ENCODE results near the gene ERVV-1. TPM values are rescaled to one million over a fixed set of nuclear protein-coding genes. Genes with fewer than 3 reads are reported as not detected.
"Not testable (repeated sequence)": the region's sequence is repeated elsewhere in the genome, so short reads cannot be mapped to it uniquely, and the experiment has no call there.

ERVV-1 gene
- total RNA-seq = not detected
- 0.05 TPM for polyA plus RNA-seq

- Histone ChIP-seq H3K4me1 (ENCODE audit: insufficient read depth) (no peaks in the 10 kb centered on the region), H3K36me3 (ENCODE audit: insufficient read depth) (no peaks in the 10 kb centered on the region), H3K27ac (ENCODE audit: low read depth) (no peak within 1 kb of the TSS), H3K4me3 (ENCODE audit: low read depth, low read length) (no peak within 1 kb of the TSS)
- WGBS = 75% methylated on average over 7 of the region's 7 CpGs
- no peak for DNase-seq (ENCODE audit: extremely low spot score)
Measured at GRCh38 chr19:53013621-53014020, at the start of gene ERVV-1. Gene ERVV-1, plus strand, starts transcription at chr19:53013921. Its CDS starts 170 bp downstream, at chr19:53014091.

GRCh38 chr19:52967772-52968171 lies 45.9 kb upstream of the ERVV-1 start:
- 96% methylated on average over 2 of the region's 2 CpGs for WGBS
- Histone ChIP-seq H3K4me1 (ENCODE audit: insufficient read depth) (no peaks in the 10 kb centered on the region), H3K4me3 (ENCODE audit: low read depth, low read length) (no peak overlapping the region), H3K27ac (ENCODE audit: low read depth) (no peak overlapping the region), H3K36me3 (ENCODE audit: insufficient read depth) (peaks cover 2% of the 10 kb centered on the region)
- DNase-seq (ENCODE audit: extremely low spot score) = no peak

GRCh38 chr19:52981329-52981728 lies 32.4 kb upstream of the ERVV-1 start:
- 47% methylated on average over 4 of the region's 4 CpGs for WGBS
- Histone ChIP-seq H3K27ac (ENCODE audit: low read depth) (no peak overlapping the region), H3K4me1 (ENCODE audit: insufficient read depth) (no peaks in the 10 kb centered on the region), H3K36me3 (ENCODE audit: insufficient read depth) (no peaks in the 10 kb centered on the region), H3K4me3 (ENCODE audit: low read depth, low read length) (no peak overlapping the region)
- no peak for DNase-seq (ENCODE audit: extremely low spot score)

- H3K4me1 ChIP-seq (ENCODE audit: insufficient read depth); DNase-seq (ENCODE audit: extremely low spot score); H3K27ac ChIP-seq (ENCODE audit: low read depth); H3K36me3 ChIP-seq (ENCODE audit: insufficient read depth); H3K4me3 ChIP-seq (ENCODE audit: low read depth, low read length): not testable (repeated sequence)
- WGBS = 82% methylated on average over 3 of the region's 3 CpGs
Measured at GRCh38 chr19:52983167-52983566, 30.6 kb upstream of the ERVV-1 start.

GRCh38 chr19:52987221-52987620 lies 26.5 kb upstream of the ERVV-1 start:
- Histone ChIP-seq H3K4me1 (ENCODE audit: insufficient read depth) (no peaks in the 10 kb centered on the region), H3K27ac (ENCODE audit: low read depth) (no peak overlapping the region), H3K4me3 (ENCODE audit: low read depth, low read length) (no peak overlapping the region), H3K36me3 (ENCODE audit: insufficient read depth) (no peaks in the 10 kb centered on the region)
- no peak for DNase-seq (ENCODE audit: extremely low spot score)
- WGBS = 88% methylated on average over 4 of the region's 4 CpGs

GRCh38 chr19:52988506-52988905 lies 25.2 kb upstream of the ERVV-1 start:
- Histone ChIP-seq H3K4me3 (ENCODE audit: low read depth, low read length) (no peak overlapping the region), H3K27ac (ENCODE audit: low read depth) (no peak overlapping the region), H3K36me3 (ENCODE audit: insufficient read depth) (no peaks in the 10 kb centered on the region), H3K4me1 (ENCODE audit: insufficient read depth) (no peaks in the 10 kb centered on the region)
- 90% methylated on average over 5 of the region's 5 CpGs for WGBS
- no peak for DNase-seq (ENCODE audit: extremely low spot score)

- Histone ChIP-seq H3K36me3 (ENCODE audit: insufficient read depth) (no peaks in the 10 kb centered on the region), H3K4me1 (ENCODE audit: insufficient read depth) (no peaks in the 10 kb centered on the region), H3K27ac (ENCODE audit: low read depth) (no peak overlapping the region), H3K4me3 (ENCODE audit: low read depth, low read length) (no peak overlapping the region)
- DNase-seq (ENCODE audit: extremely low spot score) = no peak
- WGBS = 85% methylated on average over 16 of the region's 16 CpGs
Measured at GRCh38 chr19:52990759-52991418, 22.8 kb upstream of the ERVV-1 start.

GRCh38 chr19:52991484-52991883 lies 22.2 kb upstream of the ERVV-1 start:
- no peak overlapping the region for H3K4me3 ChIP-seq (ENCODE audit: low read depth, low read length)
- no peaks in the 10 kb centered on the region for H3K36me3 ChIP-seq (ENCODE audit: insufficient read depth)
- H3K4me1 ChIP-seq (ENCODE audit: insufficient read depth) = no peaks in the 10 kb centered on the region
- no peak for DNase-seq (ENCODE audit: extremely low spot score)
- no peak overlapping the region for H3K27ac ChIP-seq (ENCODE audit: low read depth)
- 71% methylated on average over 2 of the region's 2 CpGs for WGBS

- 17% methylated on average over 26 of the region's 26 CpGs for WGBS
- H3K36me3 ChIP-seq (ENCODE audit: insufficient read depth) = no peaks in the 10 kb centered on the region
- DNase-seq (ENCODE audit: extremely low spot score) = no peak
- peak overlapping the region; percentile 15 for H3K27ac ChIP-seq (ENCODE audit: low read depth)
- peak overlapping the region; percentile 44 for H3K4me3 ChIP-seq (ENCODE audit: low read depth, low read length)
- no peaks in the 10 kb centered on the region for H3K4me1 ChIP-seq (ENCODE audit: insufficient read depth)
Measured at GRCh38 chr19:52992109-52993004, 21.4 kb upstream of the ERVV-1 start.

- Histone ChIP-seq H3K36me3 (ENCODE audit: insufficient read depth) (no peaks in the 10 kb centered on the region), H3K4me1 (ENCODE audit: insufficient read depth) (no peaks in the 10 kb centered on the region), H3K4me3 (ENCODE audit: low read depth, low read length) (peak overlapping the region; percentile 44), H3K27ac (ENCODE audit: low read depth) (no peak overlapping the region)
- DNase-seq (ENCODE audit: extremely low spot score) = peak; percentile 69
- WGBS = 1% methylated on average over 50 of the region's 50 CpGs
Measured at GRCh38 chr19:52993342-52994178, 20.2 kb upstream of the ERVV-1 start.

- H3K4me1 ChIP-seq (ENCODE audit: insufficient read depth) = no peaks in the 10 kb centered on the region
- WGBS = 90% methylated on average over 7 of the region's 7 CpGs
- no peak for DNase-seq (ENCODE audit: extremely low spot score)
- H3K36me3 ChIP-seq (ENCODE audit: insufficient read depth) = no peaks in the 10 kb centered on the region
- H3K27ac ChIP-seq (ENCODE audit: low read depth) = no peak overlapping the region
- H3K4me3 ChIP-seq (ENCODE audit: low read depth, low read length) = no peak overlapping the region
Measured at GRCh38 chr19:52995711-52996110, 18.0 kb upstream of the ERVV-1 start.

GRCh38 chr19:52997975-52998374 lies 15.7 kb upstream of the ERVV-1 start:
- Histone ChIP-seq H3K27ac (ENCODE audit: low read depth) (no peak overlapping the region), H3K36me3 (ENCODE audit: insufficient read depth) (no peaks in the 10 kb centered on the region), H3K4me1 (ENCODE audit: insufficient read depth) (no peaks in the 10 kb centered on the region), H3K4me3 (ENCODE audit: low read depth, low read length) (no peak overlapping the region)
- WGBS = 70% methylated on average over 9 of the region's 9 CpGs
- DNase-seq (ENCODE audit: extremely low spot score) = no peak

- DNase-seq (ENCODE audit: extremely low spot score) = no peak
- H3K36me3 ChIP-seq (ENCODE audit: insufficient read depth) = no peaks in the 10 kb centered on the region
- H3K4me1 ChIP-seq (ENCODE audit: insufficient read depth) = no peaks in the 10 kb centered on the region
- 19% methylated on average over 2 of the region's 2 CpGs for WGBS
- H3K27ac ChIP-seq (ENCODE audit: low read depth) = no peak overlapping the region
- no peak overlapping the region for H3K4me3 ChIP-seq (ENCODE audit: low read depth, low read length)
Measured at GRCh38 chr19:53002479-53002878, 11.2 kb upstream of the ERVV-1 start.
